Smooth muscle cell (in vitro differentiated cells): ENCODE data around the gene GLIS1. TPM values are rescaled to one million over a fixed set of nuclear protein-coding genes. Genes with fewer than 3 reads are reported as not detected.

Experiments
- DNase-seq: peaks from one replicate; lab custom pipeline; 2025; ENCODE audit not compliant: unreplicated experiment; lab: John Stamatoyannopoulos, UW
- H2AFZ ChIP-seq: fragments of 200-600 bp; sonication (generic); 2 replicates; pipeline ENCODE4 v1.6.0; 2016; ENCODE audit warnings: antibody characterized with exemption, low read depth, mild to moderate bottlenecking
- H3F3A ChIP-seq: fragments of 200-600 bp; sonication (generic); 2 replicates; pipeline ENCODE4 v1.6.0; 2017; ENCODE audit warnings: antibody characterized with exemption, low read depth
- H3K27ac ChIP-seq: fragments of 200-600 bp; sonication (generic); 2 replicates; pipeline ENCODE4 v1.5.1; 2016; ENCODE audit warnings: low read depth, mild to moderate bottlenecking
- H3K27me3 ChIP-seq: fragments of 200-600 bp; sonication (generic); 2 replicates; pipeline ENCODE4 v1.6.1; 2016; ENCODE audit warnings: low read depth, mild to moderate bottlenecking
- H3K36me3 ChIP-seq: fragments of 200-600 bp; sonication (generic); 2 replicates; pipeline ENCODE4 v1.5.1; 2016; ENCODE audit warnings: low read depth
- H3K4me1 ChIP-seq: fragments of 200-600 bp; sonication (generic); 2 replicates; pipeline ENCODE4 v1.5.1; 2016; ENCODE audit warnings: low read depth
- H3K4me2 ChIP-seq: fragments of 200-600 bp; sonication (generic); 2 replicates; pipeline ENCODE4 v1.6.0; 2016; ENCODE audit warnings: mild to moderate bottlenecking
- H3K4me3 ChIP-seq: fragments of 200-600 bp; sonication (generic); 2 replicates; pipeline ENCODE4 v1.5.1; 2016; ENCODE audit warnings: mild to moderate bottlenecking
- H3K79me2 ChIP-seq: fragments of 200-600 bp; sonication (generic); 2 replicates; pipeline ENCODE4 v1.6.0; 2016; ENCODE audit warnings: low read depth, mild to moderate bottlenecking
- H3K9ac ChIP-seq: fragments of 200-600 bp; sonication (generic); 2 replicates; pipeline ENCODE4 v1.6.0; 2016; ENCODE audit warnings: low read depth
- H3K9me3 ChIP-seq: fragments of 200-600 bp; sonication (generic); replicated peaks from 2 replicates; pipeline ENCODE4 v1.5.1; 2016; ENCODE audit warnings: low read depth
- H4K20me1 ChIP-seq: fragments of 200-600 bp; sonication (generic); 2 replicates; pipeline ENCODE4 v1.6.0; 2016; ENCODE audit warnings: low read depth
- WGBS: methylation state at CpG from one replicate; pipeline ENCODE4 v1.1.7; 2016; ENCODE audit warnings: low lambda C conversion rate; 5-methylcytosine and 5-hydroxymethylcytosine counted together
- polyA plus RNA-seq: library from polyadenylated mRNA; unstranded; fragments of >200 nt; fragmentation: Nextera tagmentation; extraction: Ambion mirVana; gene quantifications from 2 replicates; pipeline ENCODE4 v1.2.1, GENCODE V29; 2016
- total RNA-seq: library from RNA; depleted of rRNA; stranded (reverse); fragments of >200 nt; gene quantifications from 2 replicates; pipeline ENCODE4 v1.2.3, GENCODE V29; 2014
- TF ChIP-seq, protein P1 (sequence below): fragments of 200-600 bp; sonication (generic); IDR thresholded peaks from 2 replicates; pipeline ENCODE4 v1.5.1; 2017; ENCODE audit warnings: borderline replicate concordance, mild to moderate bottlenecking, antibody characterized with exemption; ENCODE audit not compliant: insufficient read depth, poor library complexity, severe bottlenecking

The GLIS1 gene
- total and polyA plus RNA-seq, 2 experiments from 2014 or later: 0.36 to 4.9 TPM

GRCh38 chr1:53700776-53701175, 38.2 kb downstream of the GLIS1 start:
- Histone ChIP-seq H3K36me3 (no peaks in the 10 kb centered on the region), H3K4me1 (no peaks in the 10 kb centered on the region), H3K4me2 (no peak overlapping the region), H3K79me2 (no peaks in the 10 kb centered on the region), H3F3A (no peaks in the 10 kb centered on the region), H3K9ac (no peak overlapping the region), H3K27ac (no peak overlapping the region), H4K20me1 (no peaks in the 10 kb centered on the region), H3K9me3 (no peaks in the 10 kb centered on the region), H2AFZ (no peak overlapping the region), H3K27me3 (no peaks in the 10 kb centered on the region), H3K4me3 (no peak overlapping the region)
- TF ChIP-seq, protein P1, sequence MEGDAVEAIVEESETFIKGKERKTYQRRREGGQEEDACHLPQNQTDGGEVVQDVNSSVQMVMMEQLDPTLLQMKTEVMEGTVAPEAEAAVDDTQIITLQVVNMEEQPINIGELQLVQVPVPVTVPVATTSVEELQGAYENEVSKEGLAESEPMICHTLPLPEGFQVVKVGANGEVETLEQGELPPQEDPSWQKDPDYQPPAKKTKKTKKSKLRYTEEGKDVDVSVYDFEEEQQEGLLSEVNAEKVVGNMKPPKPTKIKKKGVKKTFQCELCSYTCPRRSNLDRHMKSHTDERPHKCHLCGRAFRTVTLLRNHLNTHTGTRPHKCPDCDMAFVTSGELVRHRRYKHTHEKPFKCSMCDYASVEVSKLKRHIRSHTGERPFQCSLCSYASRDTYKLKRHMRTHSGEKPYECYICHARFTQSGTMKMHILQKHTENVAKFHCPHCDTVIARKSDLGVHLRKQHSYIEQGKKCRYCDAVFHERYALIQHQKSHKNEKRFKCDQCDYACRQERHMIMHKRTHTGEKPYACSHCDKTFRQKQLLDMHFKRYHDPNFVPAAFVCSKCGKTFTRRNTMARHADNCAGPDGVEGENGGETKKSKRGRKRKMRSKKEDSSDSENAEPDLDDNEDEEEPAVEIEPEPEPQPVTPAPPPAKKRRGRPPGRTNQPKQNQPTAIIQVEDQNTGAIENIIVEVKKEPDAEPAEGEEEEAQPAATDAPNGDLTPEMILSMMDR: no peak
- no peak for DNase-seq
- 92% methylated on average over 3 of the region's 3 CpGs for WGBS

- H3F3A ChIP-seq: no peaks in the 10 kb centered on the region
- H2AFZ ChIP-seq: no peak overlapping the region
- no peak for DNase-seq
- H3K4me3 ChIP-seq: no peak overlapping the region
- no peaks in the 10 kb centered on the region for H3K9me3 ChIP-seq
- no peaks in the 10 kb centered on the region for H4K20me1 ChIP-seq
- no peak overlapping the region for H3K9ac ChIP-seq
- no peaks in the 10 kb centered on the region for H3K36me3 ChIP-seq
- 95% methylated on average over 8 of the region's 8 CpGs for WGBS
- no peak overlapping the region for H3K4me2 ChIP-seq
- TF ChIP-seq, protein P1: no peak
- no peaks in the 10 kb centered on the region for H3K27me3 ChIP-seq
- H3K27ac ChIP-seq: no peak overlapping the region
- H3K79me2 ChIP-seq: no peaks in the 10 kb centered on the region
- no peaks in the 10 kb centered on the region for H3K4me1 ChIP-seq
These were observed 39.0 kb downstream of the GLIS1 start for GRCh38 chr1:53699981-53700380.

DNA sequence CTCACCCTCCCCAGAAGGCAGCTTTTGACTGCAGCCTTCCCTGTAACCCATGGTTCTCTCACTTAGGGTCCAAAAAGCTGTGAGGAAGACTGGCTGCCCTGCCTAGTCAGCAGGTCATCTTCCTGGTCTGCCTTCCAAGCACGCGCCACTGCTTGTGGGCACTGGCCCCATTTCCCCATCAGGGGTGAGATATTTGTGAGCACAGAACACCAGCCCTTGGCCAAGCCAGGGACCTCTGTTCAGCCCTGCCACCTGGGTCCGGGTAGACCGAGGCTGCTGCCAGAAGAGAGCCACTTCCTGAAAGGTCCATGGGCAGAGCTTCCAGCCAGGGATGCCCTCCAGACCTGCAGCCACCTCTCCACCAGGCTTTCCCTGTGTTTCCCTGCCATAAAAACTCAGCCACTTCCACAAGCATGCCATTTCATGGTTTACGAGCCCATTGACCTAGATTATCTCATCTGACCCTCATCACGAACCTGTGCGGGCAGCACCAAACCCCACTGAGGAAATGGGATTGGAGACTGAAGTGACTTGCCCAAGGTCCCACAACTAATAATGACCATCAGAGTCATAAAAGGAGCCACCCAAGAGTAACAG, 40.5 kb downstream of the GLIS1 start:
- Histone ChIP-seq H2AFZ (no peak overlapping the region), H3K4me3 (no peak overlapping the region), H3F3A (no peaks in the 10 kb centered on the region), H4K20me1 (no peaks in the 10 kb centered on the region), H3K4me2 (peak overlapping the region; percentile 17), H3K27me3 (no peaks in the 10 kb centered on the region), H3K36me3 (no peaks in the 10 kb centered on the region), H3K4me1 (no peaks in the 10 kb centered on the region), H3K27ac (peak overlapping the region; percentile 33), H3K9ac (no peak overlapping the region), H3K79me2 (no peaks in the 10 kb centered on the region), H3K9me3 (no peaks in the 10 kb centered on the region)
- TF ChIP-seq, protein P1: no peak
- 70% methylated on average over 7 of the region's 7 CpGs for WGBS
- no peak for DNase-seq
